ENCODE data around the gene ANKRD27.

GRCh38 chr19:32605544-32605943 is 69.4 kb downstream of the ANKRD27 start:
- TF ChIP-seq CTCF (IDR thresholded peaks at IDR 0.05), result no peak
- no peak for TF ChIP-seq POLR2A (IDR thresholded peaks at IDR 0.05)
- TF ChIP-seq EP300 (IDR thresholded peaks at IDR 0.05), result no peak
- TF ChIP-seq POLR2AphosphoS5 (IDR thresholded peaks at IDR 0.05), result no peak

All from suprapubic skin (tissue), 4 donors.